B cell (primary cell): ENCODE measurements around the gene MAP4K4. TPM values are rescaled to one million over a fixed set of nuclear protein-coding genes. Genes with fewer than 3 reads are reported as not detected.

Experiments used
- ATAC-seq: fragments of 200-7000 bp; cut with Tn5 transposase; one replicate; pipeline ENCODE4 v1.10.0; 2021; ENCODE audit warnings: low read depth, mild to moderate bottlenecking, moderate number of reproducible peaks, moderate library complexity
- CTCF ChIA-PET: fragments of 350-600 bp; sonication (Branson Sonifier 250); formaldehyde crosslinking; loops from one replicate; lab custom pipeline; 2021; ENCODE audit warnings: antibody characterized with exemption, inconsistent platforms; lab: Charles Lee
- POLR2A ChIA-PET: fragments of 350-600 bp; sonication (Branson Sonifier 250); formaldehyde crosslinking; loops from one replicate; lab custom pipeline; 2021; ENCODE audit warnings: antibody characterized with exemption; lab: Charles Lee
- DNase-seq: peaks from one replicate; pipeline ENCODE4 v3.0.0; 2013
- H2AFZ ChIP-seq: 2 replicates; pipeline ENCODE4 v1.6.1; 2012; ENCODE audit warnings: mild to moderate bottlenecking, low read depth, low read length; ENCODE audit not compliant: insufficient read depth, poor library complexity, severe bottlenecking
- H3K27ac ChIP-seq, 2 donors: 1 replicate in 1 of 2; 2 replicates in 1 of 2; pipeline ENCODE4 v1.5.1; 2012 to 2013; ENCODE audit warnings: low read length in 2 of 2, mild to moderate bottlenecking in 2 of 2, moderate library complexity in 1 of 2
- H3K27me3 ChIP-seq, 4 experiments: fragments of 200-600 bp in 1 of 4; sonication (generic) in 1 of 4; replicated peaks in 1 of 4; 1 replicate in 2 of 4; 2 replicates in 2 of 4; pipeline versions ENCODE4 v1.6.1 to v1.7.0; 2013 to 2016; ENCODE audit warnings: low read length in 3 of 4, mild to moderate bottlenecking in 2 of 4, mixed read lengths in 1 of 4, moderate library complexity in 1 of 4; ENCODE audit not compliant: insufficient read depth in 4 of 4, control insufficient read depth in 3 of 4; ENCODE audit errors: control extremely low read depth in 1 of 4
- H3K36me3 ChIP-seq, 2 experiments: replicated peaks in 1 of 2; 1 replicate in 1 of 2; 2 replicates in 1 of 2; pipeline versions ENCODE4 v1.6.1 to v1.7.1; 2013; ENCODE audit warnings: low read length in 1 of 2; ENCODE audit not compliant: insufficient read depth in 2 of 2, control insufficient read depth in 1 of 2; ENCODE audit errors: control extremely low read depth in 1 of 2, extremely low read depth in 1 of 2
- H3K4me1 ChIP-seq, 2 donors: fragments of 200-600 bp in 1 of 2; sonication (generic) in 1 of 2; 1 replicate in 1 of 2; 2 replicates in 1 of 2; pipeline versions ENCODE4 v1.5.1 to v1.6.1; 2013 to 2017; ENCODE audit warnings: low read length in 2 of 2; ENCODE audit not compliant: control insufficient read depth in 2 of 2, insufficient read depth in 2 of 2
- H3K4me2 ChIP-seq: replicated peaks from 2 replicates; pipeline ENCODE3; 2012; ENCODE audit warnings: mild to moderate bottlenecking, low read depth, low read length; ENCODE audit not compliant: poor library complexity, severe bottlenecking
- H3K4me3 ChIP-seq, 5 experiments: fragments of 200-600 bp in 1 of 5; sonication (generic) in 1 of 5; 1 replicate in 3 of 5; 2 replicates in 2 of 5; pipeline versions ENCODE4 v1.5.1 to v1.7.0; 2011 to 2016; ENCODE audit warnings: low read length in 4 of 5, mild to moderate bottlenecking in 4 of 5, low read depth in 2 of 5, control low read depth in 1 of 5, moderate library complexity in 1 of 5; ENCODE audit not compliant: insufficient read depth in 1 of 5; ENCODE audit errors: control extremely low read depth in 1 of 5, extremely low read depth in 1 of 5
- H3K79me2 ChIP-seq: fragments of 200-600 bp; sonication (generic); one replicate; pipeline ENCODE4 v1.6.0; 2016; ENCODE audit warnings: low read length; ENCODE audit not compliant: control insufficient read depth, insufficient read depth
- H3K9ac ChIP-seq: fragments of 200-600 bp; sonication (generic); 2 replicates; pipeline ENCODE4 v1.6.1; 2017; ENCODE audit warnings: mild to moderate bottlenecking, low read length, moderate library complexity
- H3K9me3 ChIP-seq, 3 donors: one replicate each; pipeline versions ENCODE4 v1.6.1 to v1.7.1; 2013; ENCODE audit warnings: low read length in 2 of 3; ENCODE audit not compliant: control insufficient read depth in 2 of 3, insufficient read depth in 1 of 3; ENCODE audit errors: control extremely low read depth in 1 of 3
- H4K20me1 ChIP-seq: 2 replicates; pipeline ENCODE4 v1.6.0; 2012; ENCODE audit warnings: mild to moderate bottlenecking, low read length; ENCODE audit not compliant: insufficient read depth, control insufficient read depth, poor library complexity, severe bottlenecking
- H3K27ac Mint-ChIP-seq: one replicate; pipeline ENCODE4 v1.8.0; 2021; ENCODE audit warnings: mixed read lengths
- H3K27me3 Mint-ChIP-seq: one replicate; pipeline ENCODE4 v1.8.0; 2021; ENCODE audit warnings: mixed read lengths
- H3K4me1 Mint-ChIP-seq: one replicate; pipeline ENCODE4 v1.8.0; 2021; ENCODE audit warnings: mixed read lengths
- H3K4me3 Mint-ChIP-seq: one replicate; pipeline ENCODE4 v1.8.0; 2021; ENCODE audit warnings: mixed read lengths
- H3K9me3 Mint-ChIP-seq: one replicate; pipeline ENCODE4 v1.8.0; 2022; ENCODE audit warnings: mixed read lengths; ENCODE audit not compliant: insufficient read depth
- EZH2 ChIP-seq: IDR thresholded peaks from 2 replicates; pipeline ENCODE4 v1.6.1; 2012; ENCODE audit warnings: borderline replicate concordance, low read depth, mild to moderate bottlenecking, moderate library complexity, low read length; ENCODE audit not compliant: insufficient read depth, poor library complexity, severe bottlenecking
- WGBS: methylation state at CpG from one replicate; pipeline ENCODE4 v1.1.5; 2013; ENCODE audit warnings: missing lambda C conversion rate; ENCODE audit not compliant: insufficient coverage; 5-methylcytosine and 5-hydroxymethylcytosine counted together
- intact Hi-C: fragments of 100-400 bp; cut with micrococcal nuclease; formaldehyde crosslinking; loops from one replicate; pipeline ENCODE4 v1.10.0; 2022
- polyA plus RNA-seq: library from polyadenylated mRNA; depleted of rRNA; stranded (reverse); fragments of >200 nt; gene quantifications from 2 replicates; pipeline ENCODE4 v1.2.3, GENCODE V29; 2012
- total RNA-seq, 2 donors: library from RNA; stranded (reverse); fragments of 120-200 nt in 1 of 2; gene quantifications; 1 replicate in 1 of 2; 2 replicates in 1 of 2; pipeline versions ENCODE4 v1.2.3 to v1.2.4, GENCODE V29; 2013 to 2022
- TF ChIP-seq, protein P1 (sequence below): fragments of 200-600 bp; IDR thresholded peaks from one replicate; pipeline ENCODE4 v1.8.0; 2022; ENCODE audit warnings: antibody characterized with exemption, mild to moderate bottlenecking

The MAP4K4 gene
- total and polyA plus RNA-seq, 2 donors (not counting 1 experiment from before 2014, with no cell fraction given) = 54.8 to 280 TPM

DNA sequence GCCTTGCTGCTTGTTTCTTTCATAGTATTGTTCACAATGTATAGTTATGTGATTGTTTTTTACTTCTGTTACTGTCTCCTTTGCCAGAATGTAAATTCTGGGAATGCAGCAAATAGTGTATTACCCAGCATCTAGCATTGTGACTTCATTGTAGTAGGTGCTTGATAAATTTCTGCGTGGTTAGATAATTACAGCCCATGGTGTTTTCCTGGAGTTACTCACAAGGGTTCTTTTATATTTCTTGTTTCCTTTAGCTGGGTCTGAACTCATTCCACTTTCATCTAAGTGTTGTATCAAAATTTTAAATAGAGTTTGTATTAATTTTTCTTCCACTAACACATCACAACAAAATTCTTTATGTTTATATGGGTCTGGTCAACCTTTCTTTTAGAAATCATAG is 132.6 kb downstream of the MAP4K4 start:
- Histone ChIP-seq H4K20me1 (peaks cover 52% of the 10 kb centered on the region), H3K9ac (no peak overlapping the region), H3K79me2 (peaks cover 44% of the 10 kb centered on the region), H3K4me1 (peaks cover 19 to 27% of the 10 kb centered on the region in 2 donors), H3K4me3 (no peak overlapping the region), H3K4me2 (no peak overlapping the region), H2AFZ (no peak overlapping the region), H3K27me3 (no peaks in the 10 kb centered on the region), H3K36me3 (peaks cover 23 to 85% of the 10 kb centered on the region in 2 experiments), H3K9me3 (no peaks in the 10 kb centered on the region), H3K27ac (peak overlapping the region in 1 of 2 donors; percentile 41)
- intact Hi-C loops = no loop called here
- ChIA-PET POLR2A (interaction anchor here (0.7 kb wide), 1 partner anchor 308 kb away, joined by 3 read pairs; no protein-coding TSS in a partner anchor), CTCF (interaction anchor here (0.9 to 17.4 kb wide), 18 partner anchors 8 to 552 kb away, joined by 3 to 288 read pairs (median 7); no protein-coding TSS in a partner anchor)
- H3K4me1 Mint-ChIP-seq = peaks cover 57% of the 10 kb centered on the region
- no peak overlapping the region for H3K4me3 Mint-ChIP-seq
- TF ChIP-seq EZH2 = no peak
- TF ChIP-seq, protein P1, sequence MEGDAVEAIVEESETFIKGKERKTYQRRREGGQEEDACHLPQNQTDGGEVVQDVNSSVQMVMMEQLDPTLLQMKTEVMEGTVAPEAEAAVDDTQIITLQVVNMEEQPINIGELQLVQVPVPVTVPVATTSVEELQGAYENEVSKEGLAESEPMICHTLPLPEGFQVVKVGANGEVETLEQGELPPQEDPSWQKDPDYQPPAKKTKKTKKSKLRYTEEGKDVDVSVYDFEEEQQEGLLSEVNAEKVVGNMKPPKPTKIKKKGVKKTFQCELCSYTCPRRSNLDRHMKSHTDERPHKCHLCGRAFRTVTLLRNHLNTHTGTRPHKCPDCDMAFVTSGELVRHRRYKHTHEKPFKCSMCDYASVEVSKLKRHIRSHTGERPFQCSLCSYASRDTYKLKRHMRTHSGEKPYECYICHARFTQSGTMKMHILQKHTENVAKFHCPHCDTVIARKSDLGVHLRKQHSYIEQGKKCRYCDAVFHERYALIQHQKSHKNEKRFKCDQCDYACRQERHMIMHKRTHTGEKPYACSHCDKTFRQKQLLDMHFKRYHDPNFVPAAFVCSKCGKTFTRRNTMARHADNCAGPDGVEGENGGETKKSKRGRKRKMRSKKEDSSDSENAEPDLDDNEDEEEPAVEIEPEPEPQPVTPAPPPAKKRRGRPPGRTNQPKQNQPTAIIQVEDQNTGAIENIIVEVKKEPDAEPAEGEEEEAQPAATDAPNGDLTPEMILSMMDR = no peak
- no peak for ATAC-seq
- H3K9me3 Mint-ChIP-seq = no peaks in the 10 kb centered on the region
- H3K27me3 Mint-ChIP-seq = no peaks in the 10 kb centered on the region
- no CpG with 5 or more reads among the region's 1 CpG for WGBS
- H3K27ac Mint-ChIP-seq = peak overlapping the region; percentile 47
- DNase-seq = no peak

DNA sequence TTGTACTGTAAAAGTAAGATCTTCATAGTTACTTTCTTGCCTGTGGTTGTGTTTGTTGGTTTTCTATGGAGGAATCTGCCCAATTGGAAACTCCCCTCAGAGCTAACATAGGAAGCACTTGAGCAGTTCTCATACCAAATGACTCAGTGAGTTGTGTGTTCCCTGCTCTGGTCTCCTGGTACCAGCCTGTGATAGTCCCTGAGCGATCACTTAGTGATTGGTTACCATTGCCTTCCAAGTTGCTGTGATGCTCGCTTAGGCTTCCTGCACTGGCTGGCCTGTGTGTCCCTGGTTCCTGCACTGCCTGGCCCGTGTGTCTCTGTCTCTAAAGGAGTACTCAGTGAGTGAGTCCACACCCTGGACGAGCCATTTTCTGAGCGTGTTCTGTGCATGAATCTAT is 133.0 kb downstream of the MAP4K4 start:
- DNase-seq = no peak
- Mint-ChIP-seq H3K4me1 (peaks cover 57% of the 10 kb centered on the region), H3K4me3 (no peak overlapping the region)

More for the DNA sequence above, 133.0 kb downstream of the MAP4K4 start:
- TF ChIP-seq EZH2 = no peak
- Histone ChIP-seq H3K36me3 (peaks cover 24 to 85% of the 10 kb centered on the region in 2 experiments), H3K9ac (no peak overlapping the region), H3K27ac (no peak overlapping the region), H4K20me1 (peaks cover 47% of the 10 kb centered on the region), H3K9me3 (no peaks in the 10 kb centered on the region), H3K4me2 (no peak overlapping the region), H3K79me2 (peaks cover 40% of the 10 kb centered on the region), H3K4me3 (no peak overlapping the region), H3K4me1 (peaks cover 19 to 27% of the 10 kb centered on the region in 2 donors), H2AFZ (no peak overlapping the region), H3K27me3 (no peaks in the 10 kb centered on the region)
- Mint-ChIP-seq H3K9me3 (no peaks in the 10 kb centered on the region), H3K27ac (peak overlapping the region; percentile 1), H3K27me3 (no peaks in the 10 kb centered on the region)
- peak; percentile 38 for ATAC-seq
- POLR2A ChIA-PET = interaction anchor here (0.7 kb wide), 1 partner anchor 308 kb away, joined by 3 read pairs; no protein-coding TSS in a partner anchor
- intact Hi-C loops = no loop called here
- CTCF ChIA-PET = interaction anchor here (0.6 to 17.4 kb wide), 36 partner anchors 9 to 553 kb away, joined by 3 to 288 read pairs (median 4); no protein-coding TSS in a partner anchor
- WGBS = 94% methylated on average over 5 of the region's 5 CpGs
